ENCODE measurements around the gene VAMP7.
"Not testable (repeated sequence)": the region's sequence is repeated elsewhere in the genome, so short reads cannot be mapped to it uniquely, and the experiment has no call there.

Gene VAMP7

DNA sequence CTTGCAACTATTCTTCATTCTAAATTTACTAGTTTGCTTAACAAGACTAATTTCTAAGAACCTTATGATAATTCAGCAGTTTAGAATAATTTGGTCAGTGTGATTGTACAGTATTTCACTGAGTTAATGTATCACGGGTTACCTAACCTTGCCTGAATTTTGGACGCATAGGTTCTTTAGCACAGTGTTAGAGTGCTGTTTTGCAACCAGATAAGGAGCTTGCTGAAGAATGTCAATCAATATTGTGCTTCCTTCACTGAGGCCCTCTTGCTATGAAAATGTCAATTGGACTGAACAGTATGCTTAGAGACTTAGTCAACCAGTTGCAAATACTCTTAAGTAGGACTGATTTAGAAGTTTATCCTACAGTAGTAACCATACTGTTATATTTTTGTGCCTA is 19.6 kb downstream of the VAMP7 start:
- no peak for DNase-seq (ENCODE audit: low read depth in 1 of 2, low spot score in 1 of 2)

DNA sequence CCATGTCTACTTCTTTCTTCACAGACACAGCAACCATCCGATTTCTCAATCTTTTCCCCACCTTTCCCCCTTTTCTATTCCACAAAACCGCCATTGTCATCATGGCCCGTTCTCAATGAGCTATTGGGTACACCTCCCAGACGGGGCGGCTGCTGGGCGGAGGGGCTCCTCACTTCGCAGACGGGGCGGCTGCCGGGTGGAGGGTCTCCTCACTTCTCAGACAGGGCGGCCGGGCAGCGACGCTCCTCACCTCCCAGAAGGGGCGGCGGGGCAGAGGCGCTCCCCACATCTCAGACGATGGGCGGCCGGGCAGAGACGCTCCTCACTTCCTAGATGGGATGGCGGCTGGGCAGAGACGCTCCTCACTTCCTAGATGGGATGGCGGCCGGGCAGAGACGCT is 26.5 kb downstream of the VAMP7 start:
- not testable (repeated sequence) for DNase-seq (ENCODE audit: low read depth in 1 of 2, low spot score in 1 of 2)

DNA sequence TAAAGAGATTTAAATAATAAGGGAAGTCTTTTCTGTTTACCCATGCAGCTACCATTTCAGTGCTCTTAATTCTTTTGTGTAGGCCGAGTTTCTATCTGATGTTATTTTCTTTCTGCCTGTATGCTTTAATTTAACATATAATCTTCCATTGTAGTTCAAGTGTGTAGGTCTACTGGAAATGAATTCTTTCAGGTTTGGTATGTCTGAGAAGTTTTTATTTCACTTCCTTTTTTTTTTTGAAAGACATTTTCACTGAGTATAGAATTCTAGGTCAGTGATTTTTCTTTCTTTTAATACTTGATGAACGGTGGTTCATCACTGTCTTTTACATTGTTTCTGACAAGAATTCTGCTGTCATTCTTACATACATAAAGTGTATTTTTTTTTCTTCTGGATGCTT is 42.1 kb downstream of the VAMP7 start:
- DNase-seq (ENCODE audit: low read depth in 1 of 2, low spot score in 1 of 2) = no peak

DNA sequence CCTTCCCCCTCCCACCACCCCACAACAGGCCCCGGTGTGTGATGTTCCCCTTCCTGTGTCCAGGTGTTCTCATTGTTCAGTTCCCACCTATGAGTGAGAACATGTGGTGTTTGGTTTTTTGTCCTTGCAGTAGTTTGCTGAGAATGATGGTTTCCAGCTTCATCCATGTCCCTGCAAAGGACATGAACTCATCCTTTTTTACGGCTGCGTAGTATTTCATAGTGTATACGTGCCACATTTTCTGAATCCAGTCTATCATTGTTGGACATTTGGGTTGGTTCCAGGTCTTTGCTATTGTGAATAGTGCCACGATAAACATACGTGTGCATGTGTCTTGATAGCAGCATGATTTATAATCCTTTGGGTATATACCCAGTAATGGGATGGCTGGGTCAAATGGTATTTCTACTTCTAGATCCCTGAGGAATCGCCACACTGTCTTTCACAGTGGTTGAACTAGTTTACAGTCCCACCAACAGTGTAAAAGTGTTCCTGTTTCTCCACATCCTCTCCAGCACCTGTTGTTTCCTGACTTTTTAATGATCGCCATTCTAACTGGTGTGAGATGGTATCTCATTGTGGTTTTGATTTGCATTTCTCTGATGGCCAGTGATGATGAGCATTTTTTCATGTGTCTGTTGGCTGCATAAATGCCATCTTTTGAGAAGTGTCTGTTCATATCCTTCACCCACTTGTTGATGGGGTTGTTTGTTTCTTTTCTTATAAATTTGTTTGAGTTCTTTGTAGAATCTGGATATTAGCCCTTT is 49.9 kb downstream of the VAMP7 start:
- DNase-seq (ENCODE audit: low read depth in 1 of 2, low spot score in 1 of 2) = not testable (repeated sequence)

DNA sequence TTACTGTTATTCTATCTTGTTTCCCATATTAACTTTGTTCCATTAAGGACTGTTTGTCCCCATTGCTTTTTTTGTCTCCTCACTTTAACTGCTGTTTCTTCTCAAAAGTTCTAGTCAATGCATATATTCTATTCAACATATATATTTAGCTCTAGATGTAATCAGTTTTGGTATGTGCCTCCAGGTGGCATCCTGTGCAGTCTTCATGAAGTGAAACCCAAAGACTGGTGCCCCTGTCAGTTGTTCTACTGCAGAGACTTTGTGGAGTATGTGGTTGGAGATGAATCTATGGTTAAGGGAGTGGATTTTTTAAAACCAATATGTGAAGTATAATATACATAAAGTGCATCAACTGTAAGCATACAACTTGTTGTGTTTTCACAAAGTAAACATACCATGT is 57.0 kb downstream of the VAMP7 start:
- no peak for DNase-seq (ENCODE audit: low read depth in 1 of 2, low spot score in 1 of 2)

DNA sequence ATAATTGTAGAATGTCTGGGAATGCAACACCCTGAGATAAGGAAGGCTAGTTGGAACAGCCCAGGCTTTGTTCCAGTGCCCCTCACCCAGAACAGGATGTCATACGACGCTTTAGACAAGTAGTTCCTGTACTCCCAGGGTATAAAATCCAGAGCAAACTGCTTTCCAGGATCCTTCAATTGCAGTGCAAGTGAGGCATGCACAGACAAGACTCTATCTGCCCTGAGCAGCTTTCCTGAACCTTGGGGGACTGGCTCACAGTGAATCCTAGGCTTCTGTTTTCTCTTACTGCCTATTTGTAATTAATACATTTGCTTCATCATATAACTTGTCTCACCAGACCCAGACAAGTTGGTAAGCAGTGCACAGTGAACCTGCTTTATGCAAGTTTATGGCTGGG is 68.0 kb downstream of the VAMP7 start:
- no peak for DNase-seq (ENCODE audit: low read depth in 1 of 2, low spot score in 1 of 2)

DNA sequence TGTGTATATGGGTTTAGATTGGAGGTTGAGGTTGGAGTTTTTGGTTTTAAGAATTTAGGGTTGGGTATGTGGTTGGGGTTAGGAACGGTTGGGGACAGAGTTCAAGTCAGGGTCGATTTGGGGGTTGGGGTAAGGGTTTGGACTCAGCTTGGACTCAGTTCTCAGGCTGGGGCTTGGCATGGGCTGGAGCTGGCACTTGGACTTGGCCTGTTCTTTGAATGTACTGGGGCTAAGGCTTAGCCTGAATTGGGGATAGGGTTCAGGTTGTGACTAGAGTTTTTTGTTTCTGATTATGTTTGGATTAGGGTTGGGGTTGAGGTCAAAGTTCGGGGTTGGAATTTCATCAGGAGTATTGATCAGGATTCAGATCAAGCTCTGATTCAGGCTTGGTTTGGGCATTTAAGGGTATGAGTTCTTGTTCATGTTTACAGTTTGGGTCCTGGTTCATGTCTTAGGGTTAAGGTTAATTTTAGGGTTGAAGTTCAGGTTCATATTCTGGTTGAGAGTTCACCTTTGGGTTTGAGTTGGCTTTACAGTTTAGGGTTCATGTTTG is 70.2 kb downstream of the VAMP7 start:
- no peak for DNase-seq (ENCODE audit: low read depth in 1 of 2, low spot score in 1 of 2)

DNA sequence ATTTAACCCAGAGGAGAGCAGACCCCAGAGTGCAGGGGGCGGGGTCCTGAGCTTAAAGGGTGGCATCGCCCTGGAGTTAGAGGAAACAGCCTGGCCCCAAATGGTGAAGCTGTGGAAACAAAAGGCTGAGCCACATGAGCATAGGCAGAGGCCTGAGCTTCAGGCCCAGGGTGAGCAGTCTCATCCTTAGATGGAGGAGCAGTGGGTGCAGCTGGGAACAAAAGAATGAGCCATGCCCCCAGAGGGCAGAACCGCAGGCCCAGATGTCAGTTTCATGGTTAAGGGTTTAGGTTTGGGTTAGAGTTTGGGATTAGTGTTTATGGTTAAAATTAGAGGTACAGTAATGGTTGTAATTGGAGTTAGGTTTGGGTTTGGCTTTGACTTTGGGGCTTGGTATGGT is 71.9 kb downstream of the VAMP7 start:
- DNase-seq (ENCODE audit: low read depth in 1 of 2, low spot score in 1 of 2) = no peak

DNA sequence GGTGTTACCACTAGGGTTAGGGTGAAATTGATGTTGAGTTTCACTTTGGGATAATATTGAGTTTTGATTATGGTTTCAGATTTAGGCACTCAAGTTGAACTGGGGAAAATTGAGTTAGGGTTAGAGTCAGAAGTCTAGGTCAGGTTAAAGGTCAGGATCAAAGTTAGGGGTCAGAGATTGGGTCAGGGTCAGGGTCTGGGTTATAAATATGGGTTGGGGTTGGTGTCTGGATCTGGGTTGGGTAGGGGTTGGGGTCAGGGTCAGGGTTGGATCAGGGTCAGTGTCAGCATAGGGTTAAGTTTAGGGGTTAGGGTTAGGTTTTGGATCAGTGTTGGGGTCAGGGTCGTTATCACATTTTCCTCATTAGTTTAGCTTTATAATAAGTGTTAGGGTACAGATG is 73.6 kb downstream of the VAMP7 start:
- no peak for DNase-seq (ENCODE audit: low read depth in 1 of 2, low spot score in 1 of 2)

DNA sequence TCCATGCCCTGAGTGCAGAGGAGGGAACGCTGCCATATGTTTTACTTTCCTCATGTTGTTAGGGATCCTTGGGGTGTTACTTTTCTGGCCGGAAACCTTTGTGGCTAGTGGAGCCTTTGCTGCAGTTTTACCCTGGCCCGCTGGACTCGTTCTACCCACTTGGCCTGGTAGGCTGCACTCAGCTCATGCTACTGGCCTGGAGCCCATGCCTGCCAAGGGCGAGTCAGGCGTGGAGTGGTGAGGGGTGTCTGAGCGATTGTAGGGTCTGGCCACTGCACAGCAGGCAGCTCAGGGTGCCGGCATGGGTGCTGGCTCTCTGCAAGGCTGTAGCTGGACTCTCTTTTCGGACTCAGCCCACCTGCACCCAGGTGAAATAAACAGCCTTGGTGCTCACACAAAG is 75.0 kb downstream of the VAMP7 start:
- DNase-seq (ENCODE audit: low read depth in 1 of 2, low spot score in 1 of 2) = no peak

DNA sequence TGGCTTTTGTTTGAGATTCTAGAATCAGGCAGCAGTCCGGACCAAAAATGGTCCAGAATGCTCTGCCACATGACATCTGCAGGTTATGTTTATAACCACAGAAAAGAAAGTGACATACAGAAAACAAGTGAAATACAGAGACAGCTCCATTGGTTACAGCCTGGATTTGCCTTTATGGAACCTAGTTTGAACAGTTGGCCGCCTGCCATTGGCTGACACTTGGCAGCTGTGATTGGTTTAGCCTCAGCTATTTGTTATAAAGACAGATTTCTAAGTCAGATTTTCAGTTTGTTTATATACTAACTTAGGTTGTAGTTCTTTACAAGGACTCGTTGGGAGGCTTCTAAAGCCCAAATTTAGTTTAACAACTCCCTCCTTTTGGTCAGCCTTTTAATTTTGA is 75.5 kb downstream of the VAMP7 start:
- no peak for DNase-seq (ENCODE audit: low read depth in 1 of 2, low spot score in 1 of 2)

DNA sequence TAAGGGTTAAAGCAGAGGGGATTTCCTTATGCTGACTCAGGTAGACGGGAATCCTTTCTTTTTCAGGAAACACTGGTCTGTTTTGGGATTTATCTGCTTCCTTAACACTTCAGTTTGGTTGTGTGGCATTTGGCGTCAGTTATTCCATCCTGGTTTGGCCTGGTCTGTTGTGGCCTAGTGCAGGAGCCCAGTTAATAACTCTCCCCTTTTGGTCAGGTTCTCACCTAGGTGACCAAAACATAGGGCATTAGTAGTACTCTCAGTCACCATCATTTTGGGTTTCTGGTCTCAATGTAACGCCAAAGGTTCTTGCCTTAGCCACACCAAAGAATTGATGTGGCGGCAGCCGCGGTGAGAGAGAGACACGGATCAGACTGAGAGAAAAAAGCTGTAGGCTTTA is 76.7 kb downstream of the VAMP7 start:
- DNase-seq (ENCODE audit: low read depth in 1 of 2, low spot score in 1 of 2) = no peak

DNA sequence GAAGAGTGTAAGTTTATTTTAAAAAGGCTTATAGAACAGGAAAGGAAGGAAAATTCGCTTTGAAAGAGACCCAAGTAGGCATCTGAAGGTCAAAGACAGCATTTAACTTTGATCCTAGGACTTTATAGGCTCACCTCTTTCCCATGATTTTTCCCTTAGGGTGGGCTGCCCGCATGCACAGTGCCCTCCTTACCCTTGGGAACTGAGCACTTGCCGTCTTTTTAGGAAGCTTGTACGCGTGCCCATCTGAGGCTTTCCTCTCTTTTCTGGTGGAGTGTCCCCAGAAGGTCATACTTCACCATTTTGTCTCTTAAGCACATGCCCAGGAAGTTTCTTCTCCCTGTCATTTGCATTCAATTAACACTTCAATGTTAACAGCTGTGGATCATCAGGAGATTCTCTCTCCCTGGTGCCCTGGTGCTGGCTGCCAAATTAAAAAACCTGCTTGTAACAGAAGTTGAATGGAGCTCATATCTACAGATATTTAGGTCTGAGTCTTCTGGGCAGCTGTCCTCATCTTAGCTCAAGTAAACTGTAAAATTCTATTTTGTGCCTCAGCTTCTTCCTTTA is 78.0 kb downstream of the VAMP7 start:
- DNase-seq (ENCODE audit: low read depth in 1 of 2, low spot score in 1 of 2) = no peak

DNA sequence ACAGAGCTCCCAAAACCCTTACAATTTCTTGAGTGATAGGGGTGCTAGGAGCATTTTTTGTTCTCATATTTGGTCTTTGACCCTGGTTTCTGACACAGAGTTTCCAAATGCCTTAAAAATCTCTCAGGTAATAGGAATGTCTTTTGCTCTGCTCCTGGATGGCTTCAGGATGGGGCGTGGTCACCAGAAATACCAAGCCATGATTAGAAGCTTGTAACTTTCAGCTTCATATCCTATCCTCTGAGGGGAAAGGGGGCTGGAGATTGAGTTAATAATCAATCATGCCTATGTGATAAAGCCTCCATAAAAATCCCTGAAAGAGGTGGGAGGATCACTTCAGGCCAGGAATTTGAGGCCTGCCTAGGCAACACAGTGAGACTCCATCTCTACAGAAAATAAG is 81.8 kb downstream of the VAMP7 start:
- no peak for DNase-seq (ENCODE audit: low read depth in 1 of 2, low spot score in 1 of 2)

DNA sequence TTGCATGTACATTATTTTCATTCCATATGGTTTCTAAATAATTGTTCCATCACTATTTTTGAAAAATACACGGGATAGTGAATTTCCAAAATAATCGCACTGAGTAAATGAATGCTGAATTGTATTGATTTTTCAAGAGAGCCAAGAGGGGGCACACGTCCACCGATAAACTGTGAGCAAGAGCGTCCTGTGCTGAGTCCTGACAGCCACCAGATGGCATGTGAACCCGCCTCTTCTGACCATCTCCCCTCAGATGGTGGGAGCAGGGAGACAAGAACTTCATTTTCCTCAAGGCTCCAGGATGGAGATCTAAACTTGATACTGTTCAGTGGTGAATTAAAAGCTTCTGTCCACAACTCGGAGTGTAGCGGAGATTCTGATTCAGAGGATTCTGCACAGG is 85.7 kb downstream of the VAMP7 start:
- DNase-seq (ENCODE audit: low read depth in 1 of 2, low spot score in 1 of 2) = no peak

DNA sequence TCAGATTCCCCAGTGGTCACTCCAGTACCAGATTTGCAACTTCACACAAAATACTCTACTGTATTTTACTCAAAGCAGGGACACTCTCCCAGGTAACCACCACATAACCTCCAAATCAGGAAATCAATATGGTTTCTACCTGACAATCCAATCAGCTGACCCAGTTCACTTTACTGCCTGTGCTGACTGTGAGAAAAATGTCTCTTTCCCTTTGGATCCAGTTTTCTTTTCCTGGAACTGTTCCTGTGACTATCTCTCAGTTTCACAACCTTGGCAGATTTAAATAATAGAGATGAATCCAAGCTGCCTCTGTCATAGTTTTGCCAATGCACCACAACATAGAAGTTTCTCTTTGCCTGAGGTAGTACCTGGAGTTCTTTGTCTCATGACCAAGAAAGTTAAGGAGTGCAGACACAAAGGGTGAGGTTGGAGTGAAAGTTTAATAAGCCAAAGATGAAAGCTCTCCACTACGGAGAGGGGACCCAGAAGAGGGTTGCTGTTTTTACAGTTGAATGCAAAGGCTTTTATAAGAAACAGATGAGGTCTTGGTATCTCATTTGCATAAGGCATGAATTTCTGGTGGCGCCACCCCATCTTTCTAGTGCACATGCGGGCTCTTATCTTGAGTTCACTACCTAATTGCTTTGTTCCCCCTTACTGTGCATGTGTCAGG is 86.6 kb downstream of the VAMP7 start:
- no peak for DNase-seq (ENCODE audit: low read depth in 1 of 2, low spot score in 1 of 2)

DNA sequence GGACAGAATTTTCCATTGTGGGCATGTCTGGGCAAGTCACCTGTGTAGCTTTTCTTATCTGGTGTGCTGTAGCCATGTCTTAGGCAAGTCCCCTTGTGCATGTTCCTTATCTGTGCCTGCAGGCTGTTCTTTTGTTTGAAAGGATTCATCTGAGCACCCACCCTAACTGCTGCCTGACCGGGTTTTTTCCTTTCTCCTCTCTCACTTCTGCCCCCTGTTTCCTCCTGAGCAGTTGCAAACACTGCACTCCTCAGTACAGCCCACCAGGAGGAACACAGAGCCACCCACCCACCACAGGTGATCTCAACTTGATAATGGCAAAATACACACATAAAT is 87.1 kb downstream of the VAMP7 start:
- DNase-seq (ENCODE audit: low read depth in 1 of 2, low spot score in 1 of 2) = no peak

DNA sequence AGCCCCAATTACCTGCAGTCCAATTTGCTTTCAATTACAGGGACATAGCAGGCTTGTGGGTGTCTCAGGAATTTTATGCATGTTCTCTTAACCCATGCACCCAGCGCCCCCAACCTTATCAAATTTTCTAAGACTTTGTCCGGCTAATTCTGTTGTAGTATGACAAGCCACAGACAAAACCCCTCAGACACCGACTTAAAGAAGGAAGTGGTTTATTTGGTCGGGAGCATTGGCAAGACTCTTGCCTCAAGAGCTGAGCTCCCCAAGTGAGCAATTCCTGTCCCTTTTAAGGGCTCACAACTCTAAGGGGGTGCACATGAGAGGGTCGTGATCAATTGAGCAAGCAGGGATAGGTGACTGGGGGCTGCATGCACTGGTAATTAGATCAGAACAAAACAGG is 87.6 kb downstream of the VAMP7 start:
- DNase-seq (ENCODE audit: low read depth in 1 of 2, low spot score in 1 of 2) = no peak

DNA sequence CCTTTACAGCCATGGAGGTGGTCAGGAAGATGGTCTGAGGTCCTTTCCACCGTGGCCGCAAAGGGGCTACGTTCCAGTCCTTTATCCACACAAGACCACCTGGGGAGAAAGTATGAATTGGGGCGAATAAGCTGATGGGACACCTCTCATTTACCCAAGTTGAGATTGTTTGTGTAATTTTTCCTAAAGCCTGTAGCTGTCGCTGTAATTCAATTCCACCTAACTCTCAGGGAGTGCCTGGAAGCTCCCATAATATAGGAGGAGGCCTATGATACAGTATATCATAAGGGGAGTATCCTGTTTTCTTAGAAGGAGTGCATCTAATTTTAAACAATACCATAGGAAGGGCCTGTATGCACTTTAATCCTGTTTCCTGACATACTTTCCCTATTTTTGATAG is 90.5 kb downstream of the VAMP7 start:
- DNase-seq (ENCODE audit: low read depth in 1 of 2, low spot score in 1 of 2) = not testable (repeated sequence)

DNA sequence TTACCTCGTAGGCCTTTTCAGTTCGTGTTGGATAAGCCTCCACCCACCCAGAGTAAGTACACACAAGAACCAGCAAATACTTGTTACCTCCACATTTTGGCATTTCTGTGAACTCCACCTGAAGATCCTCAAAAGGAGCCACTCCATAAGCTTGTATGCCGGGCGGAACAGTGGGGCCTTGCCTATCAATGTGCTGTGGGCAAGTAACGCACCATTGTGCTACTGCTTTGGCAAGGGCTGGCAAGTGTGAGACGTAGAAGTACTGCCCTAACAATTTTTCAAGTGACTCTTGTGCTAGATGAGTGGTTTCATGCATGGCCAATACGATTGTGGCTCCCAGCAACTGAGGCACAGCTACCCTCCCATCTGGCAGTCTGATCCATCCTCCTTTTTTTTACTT is 91.1 kb downstream of the VAMP7 start:
- DNase-seq (ENCODE audit: low read depth in 1 of 2, low spot score in 1 of 2) = not testable (repeated sequence)

DNA sequence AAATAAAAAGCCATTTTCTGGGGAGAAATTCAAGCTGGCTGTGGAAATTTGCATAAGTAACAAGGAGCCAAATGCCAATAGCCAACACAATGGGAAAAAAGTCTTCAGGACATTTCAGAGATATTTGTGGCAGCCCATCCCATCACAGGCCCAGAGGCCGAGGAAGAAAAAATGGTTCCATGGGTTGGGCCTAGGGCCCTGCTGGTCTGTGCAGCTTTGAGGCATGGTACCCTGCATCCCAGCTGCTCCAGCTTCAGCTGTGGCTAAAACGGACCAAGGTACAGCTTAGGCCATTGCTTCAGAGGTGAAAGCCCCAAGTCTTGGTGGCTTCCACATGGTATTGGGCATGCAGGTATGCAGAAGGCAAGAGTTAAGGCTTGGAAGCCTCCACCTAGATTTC is 102.2 kb downstream of the VAMP7 start:
- DNase-seq (ENCODE audit: low read depth in 1 of 2, low spot score in 1 of 2) = no peak

DNA sequence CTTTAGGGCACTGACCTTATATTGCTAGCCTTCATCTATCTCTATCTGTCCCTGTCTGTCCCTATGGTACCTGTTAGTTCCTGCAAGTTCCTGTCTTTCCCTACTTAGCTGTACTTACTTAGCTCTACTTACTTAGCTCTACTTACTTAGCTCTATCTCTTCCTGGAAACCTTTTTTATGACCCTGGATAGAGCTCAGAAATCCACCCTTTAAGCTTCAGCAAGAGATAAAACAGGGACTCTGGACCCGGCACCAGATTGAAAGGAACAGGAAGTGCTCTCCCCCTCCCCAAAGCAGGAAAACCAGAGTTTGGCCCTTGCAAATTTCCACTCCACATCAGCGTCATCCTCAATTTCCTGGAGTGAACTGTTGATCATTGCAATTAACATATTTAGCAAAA is 104.1 kb downstream of the VAMP7 start:
- DNase-seq (ENCODE audit: low read depth in 1 of 2, low spot score in 1 of 2) = no peak
